ENCODE data around the gene LIX1. TPM values are rescaled to one million over a fixed set of nuclear protein-coding genes. Genes with fewer than 3 reads are reported as not detected.

LIX1 gene
- total and polyA plus RNA-seq, 10 donors: 0.06 to 0.14 TPM; not detected in 8

- no peak overlapping the region for H3K27ac ChIP-seq
- no peak for TF ChIP-seq POLR2AphosphoS5 (IDR thresholded peaks at IDR 0.05)
- TF ChIP-seq, protein P1, sequence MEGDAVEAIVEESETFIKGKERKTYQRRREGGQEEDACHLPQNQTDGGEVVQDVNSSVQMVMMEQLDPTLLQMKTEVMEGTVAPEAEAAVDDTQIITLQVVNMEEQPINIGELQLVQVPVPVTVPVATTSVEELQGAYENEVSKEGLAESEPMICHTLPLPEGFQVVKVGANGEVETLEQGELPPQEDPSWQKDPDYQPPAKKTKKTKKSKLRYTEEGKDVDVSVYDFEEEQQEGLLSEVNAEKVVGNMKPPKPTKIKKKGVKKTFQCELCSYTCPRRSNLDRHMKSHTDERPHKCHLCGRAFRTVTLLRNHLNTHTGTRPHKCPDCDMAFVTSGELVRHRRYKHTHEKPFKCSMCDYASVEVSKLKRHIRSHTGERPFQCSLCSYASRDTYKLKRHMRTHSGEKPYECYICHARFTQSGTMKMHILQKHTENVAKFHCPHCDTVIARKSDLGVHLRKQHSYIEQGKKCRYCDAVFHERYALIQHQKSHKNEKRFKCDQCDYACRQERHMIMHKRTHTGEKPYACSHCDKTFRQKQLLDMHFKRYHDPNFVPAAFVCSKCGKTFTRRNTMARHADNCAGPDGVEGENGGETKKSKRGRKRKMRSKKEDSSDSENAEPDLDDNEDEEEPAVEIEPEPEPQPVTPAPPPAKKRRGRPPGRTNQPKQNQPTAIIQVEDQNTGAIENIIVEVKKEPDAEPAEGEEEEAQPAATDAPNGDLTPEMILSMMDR (IDR thresholded peaks at IDR 0.05 in 8 of 11, conservative IDR thresholded peaks at IDR 0.05 in 3 of 11): no peak
- TF ChIP-seq POLR2A (IDR thresholded peaks at IDR 0.05): no peak
- H3K4me3 ChIP-seq: no peak overlapping the region
- H3K9me3 ChIP-seq: no peaks in the 10 kb centered on the region
- no peak for DNase-seq
- WGBS, 5 donors: 87 to 98% (median 94%) methylated on average over 5 of the region's 5 CpGs
- no peaks in the 10 kb centered on the region for H3K36me3 ChIP-seq
- intact Hi-C loops (cut with DNase I; ENCODE audit: low total_unique reads): no loop called here
- H3K27me3 ChIP-seq (replicated peaks in 1 of 7): no peaks in the 10 kb centered on the region
- H3K4me1 ChIP-seq: peaks cover 0 to 6% (median 0%) of the 10 kb centered on the region in 6 donors
Measured at GRCh38 chr5:97121848-97122247, 20.6 kb downstream of the LIX1 start.

- Histone ChIP-seq H3K4me1 (peaks cover 0 to 6% (median 0%) of the 10 kb centered on the region in 6 donors), H3K36me3 (no peaks in the 10 kb centered on the region), H3K9me3 (no peaks in the 10 kb centered on the region), H3K27ac (no peak overlapping the region), H3K27me3 (replicated peaks in 1 of 7) (no peaks in the 10 kb centered on the region), H3K4me3 (no peak overlapping the region)
- TF ChIP-seq, protein P1 (IDR thresholded peaks at IDR 0.05 in 8 of 11, conservative IDR thresholded peaks at IDR 0.05 in 3 of 11): no peak
- no peak for TF ChIP-seq POLR2AphosphoS5 (IDR thresholded peaks at IDR 0.05)
- TF ChIP-seq POLR2A (IDR thresholded peaks at IDR 0.05): no peak
- intact Hi-C loops (cut with DNase I; ENCODE audit: low total_unique reads): no loop called here
- no peak for DNase-seq
- 49 to 70% (median 65%) methylated on average over 2 of the region's 2 CpGs for WGBS, 5 donors
Measured at GRCh38 chr5:97120195-97120594, 22.2 kb downstream of the LIX1 start.

DNA sequence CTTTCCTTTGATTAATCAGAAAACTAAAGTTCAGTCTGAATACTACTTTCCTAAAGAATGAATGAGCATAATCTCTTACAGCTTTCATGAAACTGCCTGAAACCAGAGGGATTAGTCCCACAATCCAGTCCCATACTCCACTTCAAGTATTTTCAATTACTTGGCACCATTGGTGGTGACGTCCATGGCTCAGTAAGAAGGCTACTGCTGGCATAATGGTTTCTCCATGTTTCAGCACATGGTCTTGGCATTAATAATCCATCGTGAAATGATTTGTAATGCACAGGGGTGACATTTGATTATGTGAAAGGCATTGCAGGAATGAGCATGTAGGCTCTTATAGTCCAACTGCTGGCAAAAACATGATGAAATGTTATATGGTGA, 23.4 kb downstream of the LIX1 start:
- Histone ChIP-seq H3K36me3 (no peaks in the 10 kb centered on the region), H3K4me3 (no peak overlapping the region), H3K4me1 (peaks cover 0 to 6% (median 0%) of the 10 kb centered on the region in 6 donors), H3K27ac (no peak overlapping the region), H3K27me3 (replicated peaks in 1 of 7) (no peaks in the 10 kb centered on the region), H3K9me3 (no peaks in the 10 kb centered on the region)
- no peak for DNase-seq
- TF ChIP-seq POLR2A (IDR thresholded peaks at IDR 0.05) (no peak), POLR2AphosphoS5 (IDR thresholded peaks at IDR 0.05) (no peak)
- TF ChIP-seq, protein P1 (IDR thresholded peaks at IDR 0.05 in 8 of 11, conservative IDR thresholded peaks at IDR 0.05 in 3 of 11): no peak
- WGBS, 5 donors: 93 to 95% (median 93%) methylated on average over 2 of the region's 2 CpGs
- intact Hi-C loops (cut with DNase I; ENCODE audit: low total_unique reads): no loop called here

GRCh38 chr5:97118261-97119006, 24.0 kb downstream of the LIX1 start:
- TF ChIP-seq POLR2A (IDR thresholded peaks at IDR 0.05) (no peak), POLR2AphosphoS5 (IDR thresholded peaks at IDR 0.05) (no peak)
- TF ChIP-seq, protein P1 (IDR thresholded peaks at IDR 0.05 in 8 of 11, conservative IDR thresholded peaks at IDR 0.05 in 3 of 11): no peak
- DNase-seq: no peak
- intact Hi-C loops (cut with DNase I; ENCODE audit: low total_unique reads): no loop called here

More at GRCh38 chr5:97118261-97119006, 24.0 kb downstream of the LIX1 start:
- Histone ChIP-seq H3K27me3 (replicated peaks in 1 of 7) (no peaks in the 10 kb centered on the region), H3K4me1 (peaks cover 0 to 6% (median 0%) of the 10 kb centered on the region in 6 donors), H3K36me3 (no peaks in the 10 kb centered on the region), H3K4me3 (no peak overlapping the region), H3K9me3 (no peaks in the 10 kb centered on the region), H3K27ac (no peak overlapping the region)
- 59 to 68% (median 61%) methylated on average over 2 of the region's 2 CpGs for WGBS, 5 donors

Data from spleen (tissue), 11 donors.